HG02938 (cell line): ENCODE results near the gene ING3.
"Not testable (repeated sequence)": the region's sequence is repeated elsewhere in the genome, so short reads cannot be mapped to it uniquely, and the experiment has no call there.

Experiments used
- ATAC-seq: cut with Tn5 transposase; IDR thresholded peaks from one replicate; pipeline ENCODE4 v1.9.1; 2021; ENCODE audit warnings: mild to moderate bottlenecking, moderate library complexity; ENCODE audit not compliant: unreplicated experiment

ING3 gene

GRCh38 chr7:121001234-121001906 is 50.8 kb downstream of the ING3 start:
- no peak for ATAC-seq

GRCh38 chr7:121002048-121002756 is 51.6 kb downstream of the ING3 start:
- no peak for ATAC-seq

GRCh38 chr7:121002757-121003200 is 52.2 kb downstream of the ING3 start:
- ATAC-seq, result no peak

GRCh38 chr7:121003986-121004685 is 53.6 kb downstream of the ING3 start:
- ATAC-seq, result no peak

- ATAC-seq, result not testable (repeated sequence)
These were observed 54.5 kb downstream of the ING3 start for GRCh38 chr7:121005058-121005457.

- ATAC-seq, result no peak
These were observed 55.5 kb downstream of the ING3 start for GRCh38 chr7:121005996-121006584.

- no peak for ATAC-seq
These were observed 56.2 kb downstream of the ING3 start for GRCh38 chr7:121006711-121007315.

- no peak for ATAC-seq
These were observed 58.2 kb downstream of the ING3 start for GRCh38 chr7:121008816-121009215.

- ATAC-seq, result no peak
These were observed 60.8 kb downstream of the ING3 start for GRCh38 chr7:121011401-121011800.

GRCh38 chr7:121012170-121012874 is 61.7 kb downstream of the ING3 start:
- ATAC-seq, result no peak

GRCh38 chr7:121012919-121013318 is 62.3 kb downstream of the ING3 start:
- ATAC-seq, result no peak

GRCh38 chr7:121015560-121015959 is 65.0 kb downstream of the ING3 start:
- ATAC-seq, result no peak

GRCh38 chr7:121016966-121017365 is 66.4 kb downstream of the ING3 start:
- ATAC-seq, result no peak

- no peak for ATAC-seq
These were observed 67.0 kb downstream of the ING3 start for GRCh38 chr7:121017586-121017985.

- no peak for ATAC-seq
These were observed 68.4 kb downstream of the ING3 start for GRCh38 chr7:121019018-121019417.

- ATAC-seq, result no peak
These were observed 69.8 kb downstream of the ING3 start for GRCh38 chr7:121020249-121020988.

GRCh38 chr7:121020989-121021969 is 70.7 kb downstream of the ING3 start:
- no peak for ATAC-seq

- ATAC-seq, result no peak
These were observed 72.6 kb downstream of the ING3 start for GRCh38 chr7:121023194-121023593.
